SK-MEL-5 (cell line): Measurements from ENCODE around the gene MAP7D2. TPM values are rescaled to one million over a fixed set of nuclear protein-coding genes. Genes with fewer than 3 reads are reported as not detected.
"Not testable (repeated sequence)": the region's sequence is repeated elsewhere in the genome, so short reads cannot be mapped to it uniquely, and the experiment has no call there.

Experiments used
- DNase-seq: peaks from one replicate; pipeline ENCODE4 v3.0.0-alpha.2; 2016; ENCODE audit warnings: low read depth, low spot score
- in situ Hi-C: cut with HindIII; loops from 2 replicates; pipeline ENCODE4 v1.10.0; 2016; ENCODE audit warnings: low sequenced_read_pairs, high pct_unique_total_duplicates, low pct_unique_long_range_greater_than_20kb
- polyA plus RNA-seq, 2 experiments: library from polyadenylated mRNA; depleted of rRNA; stranded (reverse); fragments of >200 nt; gene quantifications; 2 replicates each; pipeline ENCODE4 v1.2.3, GENCODE V29; 2015
- total RNA-seq: library from RNA; depleted of rRNA; stranded (reverse); fragments of >200 nt; shearing (Covaris generic); gene quantifications from 2 replicates; pipeline ENCODE4 v1.2.3, GENCODE V29; 2014; rRNA removed

MAP7D2 gene
- total RNA-seq, result 1.9 and 3.5 TPM in 2 replicates
- 1.6 and 2.0 TPM in 2 replicates for polyA plus RNA-seq (2015; cell fraction: cytosol; rRNA removed)
- polyA plus RNA-seq (2015; cell fraction: nucleus; rRNA removed), result 1.4 and 2.4 TPM in 2 replicates

- in situ Hi-C loops, result no loop called here
- DNase-seq, result no peak
These were observed at the start of gene MAP7D2 for GRCh38 chrX:20116577-20117240. MAP7D2 (minus strand) TSS chrX:20116907; CDS start chrX:20116879, 28 bp downstream.

DNA sequence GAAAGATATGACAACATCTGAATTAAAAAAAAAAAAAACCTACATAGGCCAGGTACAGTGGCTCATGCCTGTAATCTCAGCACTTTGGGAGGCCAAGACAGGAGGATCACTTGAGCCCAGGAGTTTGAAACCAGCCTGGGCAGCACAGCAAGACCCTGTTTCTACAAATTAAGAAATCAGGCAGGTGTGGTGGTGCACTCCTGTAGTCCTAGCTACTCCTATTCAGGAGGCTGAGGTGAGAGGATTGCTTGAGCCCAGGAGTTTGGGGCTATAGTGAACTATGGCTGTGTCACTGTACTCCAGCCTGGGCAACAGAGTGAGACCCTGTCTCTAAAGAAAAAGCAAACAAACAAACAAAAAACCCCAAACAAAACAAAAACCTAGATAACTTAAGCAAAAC lies 45.8 kb upstream of the MAP7D2 start:
- DNase-seq, in situ Hi-C loops: not testable (repeated sequence)

- in situ Hi-C loops, result no loop called here
- peak; percentile 49 for DNase-seq
These were observed 43.2 kb upstream of the MAP7D2 start for GRCh38 chrX:20159797-20160385.

GRCh38 chrX:20151689-20152088 lies 35.0 kb upstream of the MAP7D2 start:
- in situ Hi-C loops, result no loop called here
- no peak for DNase-seq

DNA sequence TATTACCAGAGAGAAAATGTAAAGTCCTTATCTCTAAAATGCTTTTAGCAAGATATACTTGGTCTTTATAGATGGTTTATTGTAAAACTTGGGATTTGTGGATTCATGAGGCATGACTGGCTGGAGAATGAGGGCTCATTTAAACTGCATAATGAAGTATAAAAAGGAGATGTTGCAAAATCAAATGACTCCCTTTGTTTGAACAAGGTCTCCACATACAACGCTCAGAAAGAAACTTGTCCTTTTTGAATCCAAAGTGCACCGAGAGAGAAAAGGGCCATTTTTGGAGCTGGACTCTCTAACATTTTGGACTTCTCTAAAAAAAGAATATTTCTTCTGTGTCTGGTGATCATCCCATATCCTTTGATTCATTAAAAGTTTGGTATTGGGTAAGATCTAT lies 32.6 kb upstream of the MAP7D2 start:
- no peak for DNase-seq
- in situ Hi-C loops, result no loop called here

GRCh38 chrX:20147561-20147960 lies 30.9 kb upstream of the MAP7D2 start:
- no peak for DNase-seq
- in situ Hi-C loops, result no loop called here

DNA sequence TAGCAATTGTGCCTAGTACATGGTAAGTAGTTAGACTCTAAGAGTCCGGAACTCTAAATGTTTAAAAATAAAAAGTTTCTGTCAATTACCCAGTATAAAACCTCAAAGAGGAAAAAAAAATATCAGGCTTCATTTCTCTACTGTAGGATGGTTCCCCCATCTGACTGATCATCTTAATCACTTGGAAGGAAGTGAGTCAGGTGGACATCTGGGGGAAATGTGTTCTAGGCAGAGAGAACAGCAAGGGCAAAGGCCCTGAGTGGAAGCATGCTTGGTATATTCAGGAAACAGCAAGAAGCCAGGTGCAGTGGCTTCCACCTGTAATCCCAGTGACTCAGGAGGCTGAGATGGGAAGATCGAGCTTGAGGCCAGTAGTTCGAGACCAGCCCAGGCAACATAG lies 27.8 kb upstream of the MAP7D2 start:
- DNase-seq, result no peak
- in situ Hi-C loops, result no loop called here

GRCh38 chrX:20143561-20143960 lies 26.9 kb upstream of the MAP7D2 start:
- in situ Hi-C loops, result no loop called here
- DNase-seq, result no peak

- no peak for DNase-seq
- in situ Hi-C loops, result no loop called here
These were observed 26.4 kb upstream of the MAP7D2 start for GRCh38 chrX:20143111-20143510.

- in situ Hi-C loops, result no loop called here
- peak; percentile 96 for DNase-seq
These were observed 24.8 kb upstream of the MAP7D2 start, which contains the start of gene EIF1AX for GRCh38 chrX:20141281-20142220. EIF1AX (minus strand) TSS chrX:20141838; CDS start chrX:20141640, 198 bp downstream.

- DNase-seq, result no peak
- in situ Hi-C loops, result no loop called here
These were observed 23.7 kb upstream of the MAP7D2 start for GRCh38 chrX:20140420-20140819.

DNA sequence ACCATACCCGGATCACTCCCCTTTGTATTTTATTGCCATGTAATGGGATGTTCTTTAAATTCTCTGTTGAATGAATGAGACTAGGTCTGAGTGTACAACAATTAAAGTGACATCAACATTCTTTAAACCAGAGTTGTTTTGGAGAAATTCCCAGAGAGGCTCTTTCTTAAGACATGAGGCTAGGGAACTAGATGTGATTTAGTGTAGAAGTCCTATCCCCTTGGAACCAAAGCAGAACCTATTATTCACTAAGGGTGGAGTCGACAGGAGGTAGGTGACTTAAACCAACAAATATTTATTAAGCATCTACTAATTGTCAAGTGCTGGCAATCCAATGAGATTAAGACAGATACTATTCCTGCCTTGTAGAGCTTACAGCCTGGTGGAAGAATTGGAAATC lies 23.3 kb upstream of the MAP7D2 start:
- in situ Hi-C loops, result no loop called here
- no peak for DNase-seq

GRCh38 chrX:20135944-20136343 lies 19.2 kb upstream of the MAP7D2 start:
- in situ Hi-C loops, result no loop called here
- DNase-seq, result no peak

GRCh38 chrX:20132666-20133065 lies 16.0 kb upstream of the MAP7D2 start:
- in situ Hi-C loops, result no loop called here
- DNase-seq, result no peak

GRCh38 chrX:20130357-20130756 lies 13.7 kb upstream of the MAP7D2 start:
- in situ Hi-C loops, result no loop called here
- no peak for DNase-seq

- DNase-seq, result no peak
- in situ Hi-C loops, result no loop called here
These were observed 12.8 kb upstream of the MAP7D2 start for GRCh38 chrX:20129547-20129946.

DNA sequence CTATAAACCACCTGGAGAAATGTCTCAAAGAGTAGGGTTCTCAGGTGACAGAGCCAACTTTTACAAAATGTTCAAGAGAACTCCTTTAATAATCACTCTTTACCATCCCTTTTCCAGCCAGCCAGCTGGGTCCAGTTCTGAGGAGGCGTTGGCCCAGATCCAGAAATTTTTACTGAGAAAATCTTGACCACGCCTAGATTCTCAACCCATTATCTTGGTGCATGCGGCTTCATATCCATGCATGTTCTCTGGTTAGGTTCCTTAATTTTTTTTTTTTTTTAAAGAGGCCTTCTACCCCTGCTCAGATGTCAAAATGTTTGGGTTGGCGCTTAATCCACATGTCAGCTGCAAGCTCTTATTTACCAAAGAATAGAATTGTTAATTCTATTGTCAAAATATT lies 12.0 kb upstream of the MAP7D2 start:
- in situ Hi-C loops, result no loop called here
- no peak for DNase-seq

DNA sequence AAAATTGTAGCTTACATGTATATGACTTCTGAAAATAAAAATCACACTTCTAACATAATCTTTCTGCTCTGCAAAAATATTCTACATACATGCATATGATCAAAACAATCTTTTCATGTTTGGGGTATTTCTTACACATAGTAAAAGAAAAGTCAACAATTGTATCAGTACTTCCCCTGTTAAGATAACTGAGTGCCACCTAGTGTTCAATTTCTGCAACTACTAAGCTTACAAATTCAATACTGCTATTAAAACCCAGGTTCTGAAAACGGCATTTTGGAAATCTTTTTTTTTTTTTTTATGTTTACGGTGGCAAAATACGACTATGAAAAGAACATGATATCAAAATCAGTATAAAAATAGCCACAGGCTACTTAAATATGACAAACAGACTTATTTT lies 10.7 kb upstream of the MAP7D2 start:
- in situ Hi-C loops, DNase-seq: not testable (repeated sequence)
